ENCODE measurements around the gene NRAS. TPM values are rescaled to one million over a fixed set of nuclear protein-coding genes. Genes with fewer than 3 reads are reported as not detected.

The NRAS gene
- total RNA-seq, 1 experiment from 2014 or later: 88.0 TPM

- Histone ChIP-seq H3K4me1 (replicated peaks) (no peaks in the 10 kb centered on the region), H3K27ac (no peak overlapping the region), H3K27me3 (replicated peaks) (peaks cover 3% of the 10 kb centered on the region; the same call in 1 of the 2 replicates), H3K9me3 (replicated peaks) (no peaks in the 10 kb centered on the region), H3K4me3 (no peak overlapping the region), H3K36me3 (no peaks in the 10 kb centered on the region)
- no peak for DNase-seq (ENCODE audit: low read depth in 1 of 2, low spot score in 2 of 2)
These were observed 25.5 kb downstream of the NRAS start for GRCh38 chr1:114691061-114691460.

GRCh38 chr1:114690148-114690547, 26.4 kb downstream of the NRAS start:
- H3K4me3 ChIP-seq: no peak overlapping the region
- no peaks in the 10 kb centered on the region for H3K36me3 ChIP-seq
- H3K27me3 ChIP-seq (replicated peaks): peaks cover 9% of the 10 kb centered on the region; the same call in 1 of the 2 replicates
- H3K27ac ChIP-seq: no peak overlapping the region
- H3K9me3 ChIP-seq (replicated peaks): no peaks in the 10 kb centered on the region
- no peaks in the 10 kb centered on the region for H3K4me1 ChIP-seq (replicated peaks)
- DNase-seq (ENCODE audit: low read depth in 1 of 2, low spot score in 2 of 2): no peak

GRCh38 chr1:114688526-114688925, 28.0 kb downstream of the NRAS start:
- Histone ChIP-seq H3K27me3 (replicated peaks) (peaks cover 9% of the 10 kb centered on the region; the same call in 1 of the 2 replicates), H3K4me1 (replicated peaks) (no peaks in the 10 kb centered on the region), H3K9me3 (replicated peaks) (no peaks in the 10 kb centered on the region), H3K4me3 (no peak overlapping the region), H3K36me3 (no peaks in the 10 kb centered on the region), H3K27ac (no peak overlapping the region)
- no peak for DNase-seq (ENCODE audit: low read depth in 1 of 2, low spot score in 2 of 2)

GRCh38 chr1:114685851-114686250, 30.7 kb downstream of the NRAS start:
- Histone ChIP-seq H3K4me1 (replicated peaks) (no peaks in the 10 kb centered on the region), H3K27ac (no peak overlapping the region), H3K9me3 (replicated peaks) (no peaks in the 10 kb centered on the region), H3K27me3 (replicated peaks) (peaks cover 16% of the 10 kb centered on the region; the same call in 1 of the 2 replicates), H3K36me3 (no peaks in the 10 kb centered on the region), H3K4me3 (no peak overlapping the region)
- DNase-seq (ENCODE audit: low read depth in 1 of 2, low spot score in 2 of 2): no peak

- Histone ChIP-seq H3K27me3 (replicated peaks) (peaks cover 46% of the 10 kb centered on the region), H3K27ac (no peak overlapping the region), H3K4me1 (replicated peaks) (no peaks in the 10 kb centered on the region), H3K4me3 (no peak overlapping the region), H3K36me3 (no peaks in the 10 kb centered on the region), H3K9me3 (replicated peaks) (no peaks in the 10 kb centered on the region)
- DNase-seq (ENCODE audit: low read depth in 1 of 2, low spot score in 2 of 2): no peak
These were observed 38.9 kb downstream of the NRAS start for GRCh38 chr1:114677691-114678090.

DNA sequence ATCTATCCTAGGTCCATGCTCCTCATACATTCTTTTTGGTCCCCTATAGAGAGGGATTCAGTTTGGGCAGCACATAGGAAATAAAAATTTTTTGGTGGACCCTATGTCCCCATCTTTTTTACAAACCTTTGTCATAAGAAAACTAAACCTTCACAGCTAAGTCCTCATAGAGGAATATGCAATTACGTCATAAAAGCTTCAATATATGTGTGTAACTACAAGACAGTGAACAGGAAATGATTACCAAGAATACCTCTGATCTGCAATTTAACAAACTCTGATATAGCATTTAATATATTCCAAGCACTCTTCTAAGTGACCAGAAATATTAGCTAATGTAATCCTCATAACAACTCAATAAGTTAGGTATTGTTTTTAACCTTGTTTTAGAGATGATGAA, 40.5 kb downstream of the NRAS start:
- H3K9me3 ChIP-seq (replicated peaks): no peaks in the 10 kb centered on the region
- H3K27me3 ChIP-seq (replicated peaks): peaks cover 40% of the 10 kb centered on the region
- no peak overlapping the region for H3K27ac ChIP-seq
- H3K4me3 ChIP-seq: no peak overlapping the region
- H3K36me3 ChIP-seq: no peaks in the 10 kb centered on the region
- no peaks in the 10 kb centered on the region for H3K4me1 ChIP-seq (replicated peaks)
- DNase-seq (ENCODE audit: low read depth in 1 of 2, low spot score in 2 of 2): no peak

GRCh38 chr1:114671939-114672275, 44.7 kb downstream of the NRAS start:
- Histone ChIP-seq H3K27ac (no peak overlapping the region), H3K4me1 (replicated peaks) (peaks cover 9% of the 10 kb centered on the region; the same call in 1 of the 2 replicates), H3K27me3 (replicated peaks) (peaks cover 18% of the 10 kb centered on the region), H3K9me3 (replicated peaks) (no peaks in the 10 kb centered on the region), H3K4me3 (no peak overlapping the region), H3K36me3 (no peaks in the 10 kb centered on the region)
- DNase-seq (ENCODE audit: low read depth in 1 of 2, low spot score in 2 of 2): no peak

DNA sequence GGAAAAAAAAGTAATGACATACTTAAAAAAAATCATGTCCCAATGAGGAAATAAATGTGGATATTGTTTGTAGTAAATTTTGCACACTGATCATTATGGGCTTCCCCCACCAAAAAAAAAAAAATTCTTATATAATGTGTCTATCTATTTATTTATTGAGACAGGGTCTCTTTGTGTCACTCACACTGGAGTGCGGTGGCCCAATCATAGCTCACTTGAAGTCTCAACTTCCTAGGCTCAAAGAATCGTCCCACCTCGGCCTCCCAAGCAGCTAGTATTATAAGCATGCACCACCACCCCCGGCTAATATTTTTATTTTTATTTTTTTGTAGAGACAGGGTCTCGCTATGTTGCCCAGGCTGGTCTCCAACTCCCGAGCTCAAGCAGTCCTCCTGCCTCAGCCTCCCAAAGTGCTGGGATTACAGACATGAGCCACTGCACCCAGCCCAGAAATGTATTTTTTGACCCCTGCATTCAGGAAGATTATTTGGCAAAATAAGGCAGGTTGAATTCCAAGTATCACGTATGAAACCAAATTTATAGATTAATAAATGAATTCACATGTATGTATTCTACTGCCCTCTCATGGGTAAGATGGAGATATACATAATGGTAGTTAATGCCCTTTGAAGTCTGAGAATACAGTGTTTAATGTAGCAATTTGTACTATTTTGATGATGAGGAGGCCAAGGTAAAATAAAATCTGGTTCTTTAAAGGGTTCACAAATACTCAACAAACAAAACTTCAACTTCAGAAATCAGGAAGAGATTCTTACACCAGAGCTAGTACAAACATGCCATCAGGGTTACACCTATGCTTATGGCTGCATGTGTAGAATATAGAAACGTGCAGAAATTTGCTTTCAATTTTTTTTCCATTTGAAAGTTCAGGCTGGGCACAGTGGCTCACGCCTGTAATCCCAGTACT, 45.3 kb downstream of the NRAS start:
- peaks cover 9% of the 10 kb centered on the region; the same call in 1 of the 2 replicates for H3K4me1 ChIP-seq (replicated peaks)
- H3K36me3 ChIP-seq: no peaks in the 10 kb centered on the region
- H3K27ac ChIP-seq: no peak overlapping the region
- DNase-seq (ENCODE audit: low read depth in 1 of 2, low spot score in 2 of 2): no peak
- H3K4me3 ChIP-seq: no peak overlapping the region
- H3K27me3 ChIP-seq (replicated peaks): peaks cover 18% of the 10 kb centered on the region
- no peaks in the 10 kb centered on the region for H3K9me3 ChIP-seq (replicated peaks)

DNA sequence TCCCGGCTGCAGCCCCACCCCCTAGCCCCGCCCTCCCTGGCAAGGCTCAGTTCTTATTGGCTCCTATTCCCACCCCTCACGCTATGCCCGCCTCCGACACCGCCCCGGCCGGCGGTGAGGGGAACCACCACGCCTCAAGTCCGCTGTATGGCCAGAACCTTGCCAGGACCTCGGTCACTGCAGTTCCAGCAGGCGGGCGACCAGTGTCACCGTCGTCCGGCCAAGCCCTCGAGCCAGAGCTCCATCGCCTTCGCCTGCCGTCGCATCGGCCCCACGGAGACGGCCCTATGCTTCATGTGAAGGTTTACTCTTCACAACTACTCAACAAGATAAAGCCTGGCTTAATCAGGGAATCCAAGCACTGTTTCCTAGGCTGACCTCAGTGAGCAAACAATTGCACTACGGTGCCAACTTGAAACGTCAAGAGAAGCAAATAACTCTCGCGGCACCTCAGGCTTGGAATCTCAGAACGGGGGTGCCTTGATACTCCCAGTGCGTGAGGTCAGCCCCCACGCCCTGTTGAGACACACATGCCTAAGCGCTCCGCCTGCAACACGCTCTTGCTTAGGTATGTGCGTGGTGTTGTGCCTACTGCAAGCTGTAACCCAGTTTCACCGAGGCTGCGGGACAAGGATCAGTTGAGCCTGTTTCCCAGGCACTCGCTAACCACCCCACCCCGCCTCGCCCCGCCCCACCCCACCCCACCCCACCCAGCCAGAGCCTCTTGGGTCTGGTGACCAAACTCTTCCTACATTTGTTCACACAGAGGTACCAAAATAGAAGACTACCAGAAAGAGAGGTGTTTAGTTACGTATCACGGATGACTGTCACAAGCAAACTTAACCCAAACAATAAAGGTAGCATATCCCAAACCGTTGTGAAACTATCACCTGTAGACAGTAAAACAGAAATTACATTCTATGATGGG, 46.2 kb downstream of the NRAS start:
- peaks cover 9% of the 10 kb centered on the region; the same call in 1 of the 2 replicates for H3K4me1 ChIP-seq (replicated peaks)
- peaks cover 18% of the 10 kb centered on the region for H3K27me3 ChIP-seq (replicated peaks)
- peak overlapping the region; percentile 53 for H3K4me3 ChIP-seq
- peak; percentile 80 to 92 for DNase-seq (ENCODE audit: low read depth in 1 of 2, low spot score in 2 of 2)
- no peaks in the 10 kb centered on the region for H3K36me3 ChIP-seq
- H3K27ac ChIP-seq: no peak overlapping the region; the same call in 1 of the 2 replicates
- H3K9me3 ChIP-seq (replicated peaks): no peaks in the 10 kb centered on the region

DNA sequence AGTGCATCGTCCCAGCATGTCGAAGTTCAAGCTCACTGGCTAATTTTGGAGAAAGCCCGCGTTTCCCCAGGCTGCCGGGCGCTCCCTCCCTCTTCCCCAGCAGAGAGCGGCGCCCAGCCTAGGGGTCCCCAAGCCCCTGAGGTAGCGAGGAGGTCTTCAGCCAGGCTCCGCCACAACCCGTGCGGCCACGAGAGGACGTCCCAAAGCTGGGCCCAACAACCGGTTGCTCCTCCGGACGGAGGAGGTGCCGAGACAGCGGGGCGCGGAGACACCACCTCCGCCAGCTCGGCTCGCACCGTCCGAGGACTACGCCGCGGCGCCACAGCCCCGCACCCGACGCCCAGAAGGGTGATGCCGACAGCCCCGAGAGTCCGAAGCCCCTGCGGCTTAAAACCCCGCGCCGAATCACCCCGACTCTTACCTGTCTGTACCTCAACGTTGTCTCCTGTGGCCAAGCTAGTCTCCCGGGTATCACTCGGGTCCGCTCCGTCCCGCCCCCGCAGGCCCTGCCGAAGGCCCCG, 46.9 kb downstream of the NRAS start, which contains the start of gene DENND2C:
TSS of gene DENND2C (minus strand) at position 488 of the 521 bp plus-strand sequence. CDS start 44,065 bp downstream, outside the sequence.
- peak in 1 of 2 experiments; percentile 75 for DNase-seq (ENCODE audit: low read depth in 1 of 2, low spot score in 2 of 2)
- Histone ChIP-seq H3K9me3 (replicated peaks) (no peaks in the 10 kb centered on the region), H3K4me1 (replicated peaks) (peaks cover 9% of the 10 kb centered on the region; the same call in 1 of the 2 replicates), H3K27me3 (replicated peaks) (peaks cover 15% of the 10 kb centered on the region), H3K27ac (no peak within 1 kb of the TSS; the same call in 1 of the 2 replicates), H3K4me3 (peak within 1 kb of the TSS; percentile 53), H3K36me3 (no peaks in the 10 kb centered on the region)

DNA sequence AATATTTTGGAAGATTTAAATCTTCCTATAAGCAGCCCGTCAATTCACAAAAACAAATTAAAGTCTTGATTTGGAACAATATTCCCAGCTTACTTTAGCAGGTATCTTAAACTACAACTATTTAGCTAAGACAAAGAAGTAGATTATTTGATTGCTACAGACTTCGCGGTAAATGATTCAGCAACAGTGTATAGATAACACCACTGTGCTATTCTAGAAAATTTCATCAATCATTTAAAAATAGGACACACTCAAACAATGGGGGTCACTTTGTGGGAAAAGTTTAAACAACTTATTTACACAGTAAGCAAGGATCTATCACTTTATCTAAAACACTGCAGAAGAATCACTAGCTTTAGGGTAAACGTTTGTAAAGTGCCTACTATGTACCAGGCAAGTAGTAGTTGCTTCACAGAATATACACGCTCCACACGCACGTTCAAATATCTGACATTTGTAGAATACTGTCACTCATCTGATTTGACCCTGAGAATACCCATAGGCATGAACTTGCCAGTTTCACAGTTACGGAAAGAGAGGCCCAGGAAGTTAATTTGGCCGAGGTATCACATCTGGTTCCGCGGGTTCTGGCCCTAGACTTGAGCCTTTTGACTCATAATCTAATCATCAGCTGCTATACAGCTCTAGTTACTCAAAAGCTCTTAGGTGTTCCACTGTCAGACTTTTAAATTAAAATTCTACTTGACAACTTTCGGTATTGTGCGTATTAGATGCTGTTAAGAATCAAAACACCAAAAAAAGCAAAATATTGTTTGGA, 47.6 kb downstream of the NRAS start:
- no peaks in the 10 kb centered on the region for H3K9me3 ChIP-seq (replicated peaks)
- no peak overlapping the region for H3K27ac ChIP-seq
- no peak for DNase-seq (ENCODE audit: low read depth in 1 of 2, low spot score in 2 of 2)
- H3K4me1 ChIP-seq (replicated peaks): peaks cover 9% of the 10 kb centered on the region; the same call in 1 of the 2 replicates
- peaks cover 9% of the 10 kb centered on the region for H3K27me3 ChIP-seq (replicated peaks)
- H3K4me3 ChIP-seq: peak overlapping the region; percentile 53
- H3K36me3 ChIP-seq: no peaks in the 10 kb centered on the region

DNA sequence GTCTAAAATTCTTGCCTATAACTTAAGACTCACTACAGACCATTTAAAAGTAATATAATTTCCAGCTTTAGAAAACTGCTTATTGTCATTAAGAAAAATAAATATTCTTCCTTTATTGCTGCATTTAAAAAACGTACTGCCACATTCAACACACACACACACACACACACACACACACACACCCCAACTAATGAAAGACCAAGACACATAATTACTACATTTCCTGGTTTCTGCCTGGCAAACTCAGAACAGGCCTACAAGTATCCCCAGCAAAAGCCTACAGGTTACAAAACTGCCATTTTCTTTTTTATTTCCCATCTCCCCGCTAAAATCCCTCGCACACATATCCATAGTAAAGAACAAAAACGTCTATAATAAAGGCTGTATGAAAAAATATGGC, 48.2 kb downstream of the NRAS start:
- Histone ChIP-seq H3K4me1 (replicated peaks) (peaks cover 9% of the 10 kb centered on the region; the same call in 1 of the 2 replicates), H3K27me3 (replicated peaks) (peaks cover 7% of the 10 kb centered on the region; the same call in 1 of the 2 replicates), H3K4me3 (no peak overlapping the region), H3K36me3 (no peaks in the 10 kb centered on the region), H3K9me3 (replicated peaks) (no peaks in the 10 kb centered on the region), H3K27ac (no peak overlapping the region)
- DNase-seq (ENCODE audit: low read depth in 1 of 2, low spot score in 2 of 2): no peak

DNA sequence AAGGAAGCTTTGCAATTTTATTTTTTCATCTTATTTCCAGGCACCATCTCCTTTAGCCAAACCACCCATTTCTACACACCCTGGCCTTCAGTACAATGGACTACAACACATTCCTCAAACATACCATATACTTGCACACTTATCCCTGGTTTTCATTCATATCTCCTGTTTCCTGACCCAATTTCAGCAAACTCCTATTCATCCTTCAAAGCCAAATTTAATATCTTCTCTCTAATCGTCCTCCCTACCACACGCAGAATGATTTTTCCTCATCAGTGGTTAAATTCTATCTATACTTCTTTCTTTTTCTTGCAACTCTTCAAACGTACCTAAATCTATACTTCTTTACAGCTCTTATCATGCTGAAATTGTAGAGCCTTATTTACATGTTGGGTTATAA, 49.6 kb downstream of the NRAS start:
- Histone ChIP-seq H3K4me1 (replicated peaks) (peaks cover 9% of the 10 kb centered on the region; the same call in 1 of the 2 replicates), H3K36me3 (no peaks in the 10 kb centered on the region), H3K9me3 (replicated peaks) (no peaks in the 10 kb centered on the region), H3K27me3 (replicated peaks) (peaks cover 10% of the 10 kb centered on the region; the same call in 1 of the 2 replicates), H3K27ac (no peak overlapping the region), H3K4me3 (no peak overlapping the region)
- DNase-seq (ENCODE audit: low read depth in 1 of 2, low spot score in 2 of 2): no peak

Data from SJSA1 (cell line).